CD4-positive, alpha-beta memory T cell (primary cell): ENCODE data around the gene ROGDI. TPM values are rescaled to one million over a fixed set of nuclear protein-coding genes. Genes with fewer than 3 reads are reported as not detected.

Experiments used
- CTCF ChIA-PET: fragments of 350-600 bp; sonication (Branson Sonifier 250); formaldehyde crosslinking; loops from one replicate; lab custom pipeline; 2021; ENCODE audit warnings: inconsistent platforms; ENCODE audit not compliant: partially characterized antibody; lab: Charles Lee
- POLR2A ChIA-PET: fragments of 350-600 bp; sonication (Branson Sonifier 250); formaldehyde crosslinking; loops from one replicate; lab custom pipeline; 2021; ENCODE audit not compliant: partially characterized antibody; lab: Charles Lee
- DNase-seq, 5 donors: peaks; one replicate each; pipeline versions ENCODE4 v3.0.0 to v3.0.0-alpha.2; 2020 to 2022; ENCODE audit warnings: mixed read lengths in 1 of 5
- H3K27ac ChIP-seq: one replicate; pipeline ENCODE4 v1.7.0; 2013; ENCODE audit warnings: low read depth, low read length
- H3K27me3 ChIP-seq: 2 replicates; pipeline ENCODE4 v1.7.0; 2013; ENCODE audit warnings: mild to moderate bottlenecking, low read length, moderate library complexity; ENCODE audit not compliant: insufficient read depth
- H3K36me3 ChIP-seq: 2 replicates; pipeline ENCODE4 v1.7.0; 2013; ENCODE audit warnings: mild to moderate bottlenecking, low read length, moderate library complexity; ENCODE audit not compliant: insufficient read depth
- H3K4me1 ChIP-seq: 2 replicates; pipeline ENCODE4 v1.7.0; 2013; ENCODE audit warnings: mild to moderate bottlenecking, low read length, moderate library complexity; ENCODE audit not compliant: insufficient read depth
- H3K4me3 ChIP-seq, 2 donors: one replicate each; pipeline ENCODE4 v1.7.0; 2013; ENCODE audit warnings: low read length in 2 of 2, mild to moderate bottlenecking in 1 of 2
- H3K9me3 ChIP-seq, 2 donors: one replicate each; pipeline ENCODE4 v1.7.0; 2013; ENCODE audit warnings: low read length in 2 of 2, control low read depth in 1 of 2; ENCODE audit not compliant: control insufficient read depth in 1 of 2
- H3K27ac Mint-ChIP-seq, 7 donors: one replicate each; pipeline ENCODE4 v1.8.0; 2020 to 2021; ENCODE audit warnings: mixed read lengths in 7 of 7, mild to moderate bottlenecking in 6 of 7, inconsistent platforms in 3 of 7, moderate library complexity in 3 of 7
- H3K27me3 Mint-ChIP-seq, 2 donors: one replicate each; pipeline ENCODE4 v1.8.0; 2020 to 2021; ENCODE audit warnings: mixed read lengths in 2 of 2
- H3K36me3 Mint-ChIP-seq, 2 donors: one replicate each; pipeline ENCODE4 v1.8.0; 2020 to 2021; ENCODE audit warnings: mixed read lengths in 2 of 2, inconsistent platforms in 1 of 2, mild to moderate bottlenecking in 1 of 2
- H3K4me1 Mint-ChIP-seq, 4 donors: one replicate each; pipeline ENCODE4 v1.8.0; 2020 to 2021; ENCODE audit warnings: mixed read lengths in 4 of 4, mild to moderate bottlenecking in 1 of 4
- H3K4me3 Mint-ChIP-seq, 8 donors: one replicate each; pipeline ENCODE4 v1.8.0; 2020 to 2021; ENCODE audit warnings: mixed read lengths in 8 of 8, mild to moderate bottlenecking in 7 of 8, moderate library complexity in 6 of 8, inconsistent platforms in 3 of 8
- H3K9me3 Mint-ChIP-seq, 8 donors: one replicate each; pipeline ENCODE4 v1.8.0; 2020 to 2021; ENCODE audit warnings: mixed read lengths in 8 of 8, mild to moderate bottlenecking in 5 of 8, inconsistent platforms in 3 of 8, moderate library complexity in 1 of 8
- intact Hi-C: fragments of 100-400 bp; cut with micrococcal nuclease; formaldehyde crosslinking; loops from one replicate; pipeline ENCODE4 v1.15.1; 2023
- polyA plus RNA-seq, 2 donors: library from polyadenylated mRNA; unstranded; fragments of 300-500 nt; fragmentation: Illumina TruSeq; gene quantifications; one replicate each; pipeline ENCODE4 v1.2.3, GENCODE V29; 2021
- total RNA-seq, 2 experiments: library from RNA; stranded (reverse); gene quantifications; one replicate each; pipeline ENCODE4 v1.2.3, GENCODE V29; 2021

The ROGDI gene
- total and polyA plus RNA-seq, 4 experiments from 2014 or later: 8.6 to 19.1 (median 9.8) TPM

DNA sequence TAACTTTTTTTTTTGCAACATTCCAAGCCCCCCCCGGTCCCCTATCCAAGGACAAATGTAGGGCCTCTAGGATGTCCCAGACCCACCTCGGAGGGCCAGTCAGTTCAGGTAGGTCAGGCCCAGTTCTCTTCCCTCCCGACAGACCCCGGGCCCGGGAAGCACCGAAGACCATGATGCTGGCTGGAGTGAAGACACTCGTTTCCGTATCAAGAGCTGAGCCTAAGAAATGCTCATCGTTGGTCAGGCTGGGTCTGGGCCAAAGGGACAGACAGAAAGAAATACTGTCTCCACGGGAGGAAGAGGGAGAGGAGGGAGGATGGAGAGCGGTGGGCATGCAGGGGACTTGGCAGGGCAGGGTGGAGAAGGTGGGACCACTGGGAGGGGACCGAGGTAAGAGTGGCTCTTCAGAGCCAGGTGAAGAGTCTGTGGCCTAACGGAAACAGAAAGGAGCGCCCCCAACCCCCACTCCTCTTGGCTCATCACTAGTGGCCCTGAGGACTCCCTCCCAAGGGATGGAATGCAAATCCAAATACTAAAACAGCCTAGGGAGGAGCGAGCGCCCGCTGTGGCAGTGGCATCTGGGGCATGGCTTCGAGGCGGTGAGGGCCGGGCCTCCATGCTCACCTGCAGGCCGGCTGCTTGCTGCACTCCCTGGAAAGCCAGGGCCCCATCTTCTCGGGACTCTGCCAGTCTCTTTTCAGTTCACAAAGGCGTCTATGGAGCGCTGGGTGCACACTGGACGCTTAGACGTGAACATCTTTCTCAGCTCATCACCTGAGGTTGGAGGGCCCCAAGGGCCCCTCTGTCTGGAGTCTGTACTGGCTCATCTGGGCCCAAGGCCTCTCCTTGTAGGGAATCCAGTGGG, 1.7 kb upstream of the ROGDI start:
- Histone ChIP-seq H3K4me3 (no peak overlapping the region), H3K9me3 (no peaks in the 10 kb centered on the region), H3K27me3 (no peaks in the 10 kb centered on the region), H3K27ac (no peak overlapping the region), H3K4me1 (peaks cover 18% of the 10 kb centered on the region), H3K36me3 (peaks cover 7% of the 10 kb centered on the region)
- intact Hi-C loops: loop anchor here (1.0 to 10.0 kb wide), 4 partner anchors 36 to 189 kb away; partner anchors contain the start of genes ANKS3, DNAAF8, GLYR1 and UBALD1
- peak overlapping the region in 5 of 7 donors; percentile 12 to 97 (median 48) for H3K27ac Mint-ChIP-seq
- H3K27me3 Mint-ChIP-seq: no peaks in the 10 kb centered on the region
- ChIA-PET POLR2A (interaction anchor here (0.6 to 1.7 kb wide), 3 partner anchors 62 to 303 kb away, joined by 3 to 23 read pairs (median 4); partner anchors contain the start of genes ANKS3 and DNAAF8), CTCF (no interaction called here)
- peaks cover 1 to 25% (median 11%) of the 10 kb centered on the region in 4 donors for H3K4me1 Mint-ChIP-seq
- H3K36me3 Mint-ChIP-seq: peaks cover 11 to 37% of the 10 kb centered on the region in 2 donors
- DNase-seq: no peak
- H3K9me3 Mint-ChIP-seq: no peaks in the 10 kb centered on the region
- H3K4me3 Mint-ChIP-seq: peak overlapping the region in 5 of 8 donors; percentile 21 to 53 (median 35)

DNA sequence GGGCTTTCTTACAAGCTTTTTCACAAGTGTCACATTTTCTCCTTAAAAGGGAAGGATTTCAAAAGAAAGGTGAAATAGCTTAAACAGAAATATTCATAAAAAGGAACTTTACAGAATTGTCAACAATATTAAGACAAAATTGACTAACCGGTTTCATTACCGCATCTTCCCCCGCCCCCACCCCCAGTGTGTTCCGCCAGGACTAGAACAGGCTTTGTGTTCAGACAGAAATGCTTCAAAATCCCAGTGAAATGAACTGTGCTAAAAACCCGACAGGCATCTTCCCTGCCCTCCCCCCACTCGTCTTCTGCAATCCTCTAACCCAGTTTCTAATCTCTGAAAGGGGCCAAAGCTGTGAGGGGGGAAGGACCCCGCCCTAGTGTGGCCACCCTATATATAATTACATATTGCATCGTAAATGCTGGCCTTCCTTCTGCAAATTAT, 990 bp upstream of the ROGDI start:
- Mint-ChIP-seq H3K9me3 (no peaks in the 10 kb centered on the region), H3K36me3 (peaks cover 11 to 33% of the 10 kb centered on the region in 2 donors), H3K4me3 (peak overlapping the region; percentile 82 to 90 (median 84)), H3K27me3 (no peaks in the 10 kb centered on the region), H3K4me1 (peaks cover 1 to 25% (median 11%) of the 10 kb centered on the region in 4 donors), H3K27ac (peak overlapping the region in 5 of 7 donors; percentile 15 to 97 (median 82))
- Histone ChIP-seq H3K27me3 (no peaks in the 10 kb centered on the region), H3K9me3 (no peaks in the 10 kb centered on the region), H3K36me3 (peaks cover 7% of the 10 kb centered on the region), H3K4me3 (peak overlapping the region in 1 of 2 donors; percentile 52), H3K4me1 (peaks cover 18% of the 10 kb centered on the region), H3K27ac (no peak overlapping the region)
- ChIA-PET POLR2A (interaction anchor here (0.8 to 5.1 kb wide), 15 partner anchors 12 to 530 kb away, joined by 3 to 58 read pairs (median 4); partner anchors contain the start of genes ANKS3, DNAAF8, GLYR1 and MGRN1), CTCF (interaction anchor here (2.0 kb wide), 1 partner anchor 69 kb away, joined by 6 read pairs; the partner anchor contains the start of genes ANKS3 and DNAAF8)
- no peak for DNase-seq
- intact Hi-C loops: loop anchor here (1.0 to 10.0 kb wide), 4 partner anchors 35 to 189 kb away; partner anchors contain the start of genes ANKS3, DNAAF8, GLYR1 and UBALD1

DNA sequence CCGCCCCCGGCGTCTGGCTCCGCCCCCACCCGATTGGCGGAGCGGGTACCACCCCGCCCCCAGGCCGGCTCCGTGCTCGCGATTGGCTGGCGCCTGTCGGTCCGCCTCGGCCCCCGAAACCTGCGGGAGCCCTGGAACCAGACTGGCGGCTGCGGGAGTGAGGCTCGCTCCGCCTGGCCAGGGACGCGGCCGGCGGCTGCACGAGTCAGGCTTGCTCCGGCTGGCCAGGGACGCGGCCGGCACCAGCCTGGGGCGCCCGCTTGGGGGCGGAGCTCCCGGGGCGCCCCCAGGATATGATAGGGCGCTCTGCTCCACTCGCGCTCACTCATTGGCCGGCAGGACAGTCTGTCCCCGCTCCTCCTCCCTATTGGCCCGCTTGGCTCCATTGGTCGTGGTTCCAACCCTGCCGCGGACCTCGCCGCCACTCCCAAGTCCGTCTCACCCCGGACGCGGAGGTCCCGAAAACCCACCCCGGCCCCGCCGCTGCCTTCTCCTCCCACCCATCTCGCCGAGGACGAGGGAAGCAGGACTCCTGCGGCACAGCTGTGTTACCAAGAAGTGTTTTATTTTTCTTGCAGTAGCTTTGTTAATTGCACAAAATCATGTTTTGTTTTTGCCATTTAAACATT, 340 bp upstream of the ROGDI start:
- Mint-ChIP-seq H3K4me1 (peaks cover 1 to 25% (median 11%) of the 10 kb centered on the region in 4 donors), H3K9me3 (no peaks in the 10 kb centered on the region), H3K36me3 (peaks cover 11 to 32% of the 10 kb centered on the region in 2 donors), H3K27ac (peak overlapping the region; percentile 66 to 97 (median 82)), H3K27me3 (no peaks in the 10 kb centered on the region), H3K4me3 (peak overlapping the region; percentile 82 to 90 (median 85))
- H3K4me1 ChIP-seq: peaks cover 18% of the 10 kb centered on the region
- H3K9me3 ChIP-seq: no peaks in the 10 kb centered on the region
- H3K27ac ChIP-seq: peak overlapping the region; percentile 72
- POLR2A ChIA-PET: interaction anchor here (0.8 to 5.1 kb wide), 16 partner anchors 13 to 529 kb away, joined by 3 to 58 read pairs (median 4); partner anchors contain the start of genes ANKS3, DNAAF8, GLYR1 and MGRN1
- DNase-seq: peak; percentile 88 to 97 (median 92)
- intact Hi-C loops: loop anchor here (1.0 to 10.0 kb wide), 4 partner anchors 34 to 188 kb away; partner anchors contain the start of genes ANKS3, DNAAF8, GLYR1 and UBALD1
- CTCF ChIA-PET: interaction anchor here (0.6 to 2.0 kb wide), 2 partner anchors 11 to 68 kb away, joined by 3 to 6 read pairs; partner anchors contain the start of genes ANKS3 and DNAAF8
- peaks cover 5% of the 10 kb centered on the region for H3K36me3 ChIP-seq
- H3K4me3 ChIP-seq: peak overlapping the region; percentile 52 to 58
- H3K27me3 ChIP-seq: no peaks in the 10 kb centered on the region

DNA sequence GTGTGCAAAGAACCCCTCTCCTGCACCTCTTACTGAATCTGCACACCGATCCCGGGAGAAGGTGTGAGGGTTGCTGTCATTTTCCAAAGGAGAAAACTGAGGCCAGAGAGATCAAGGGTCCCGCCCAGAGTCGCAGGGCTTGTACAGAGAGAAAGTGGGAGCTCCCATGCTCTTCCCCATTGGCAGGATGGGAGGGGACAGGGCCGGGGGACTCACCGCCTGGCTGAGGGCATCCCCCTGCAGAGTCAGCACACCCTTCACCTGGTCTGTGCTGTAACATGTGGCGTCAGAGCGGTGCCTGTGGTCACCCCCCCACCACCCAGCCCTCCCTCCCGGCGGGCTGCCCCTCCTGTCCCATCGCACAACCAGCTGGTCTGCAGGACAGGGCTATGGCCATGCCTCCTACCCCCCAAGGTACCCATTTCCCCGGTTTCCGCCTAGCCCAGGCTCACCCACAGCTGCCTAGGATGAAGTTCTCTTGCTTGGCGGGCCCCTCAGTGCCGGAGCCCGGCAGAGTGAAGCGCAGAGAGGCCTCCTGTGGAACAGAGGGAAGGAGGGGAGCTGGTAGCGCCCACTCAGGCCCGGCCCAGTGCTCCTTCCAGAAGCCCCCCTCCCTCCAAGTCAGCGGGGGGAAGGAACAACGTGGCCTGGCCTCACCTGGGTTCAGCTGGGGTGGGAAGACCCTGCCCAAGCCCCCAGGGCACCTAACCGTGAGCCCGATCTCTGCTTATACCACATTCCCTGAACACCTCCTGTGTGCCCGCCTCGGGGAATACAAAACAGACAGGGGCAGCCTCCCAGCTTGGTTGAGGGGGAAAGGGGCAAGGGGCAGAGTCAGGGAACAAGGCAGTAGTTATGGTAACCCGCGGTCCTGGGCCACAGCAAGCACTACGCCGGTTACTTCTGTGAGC, 1.1 kb downstream of the ROGDI start:
- H3K27me3 Mint-ChIP-seq: no peaks in the 10 kb centered on the region
- peaks cover 18% of the 10 kb centered on the region for H3K4me1 ChIP-seq
- H3K4me3 Mint-ChIP-seq: peak overlapping the region; percentile 83 to 95 (median 88)
- no peaks in the 10 kb centered on the region for H3K36me3 ChIP-seq
- H3K4me3 ChIP-seq: peak overlapping the region in 1 of 2 donors; percentile 58
- no peaks in the 10 kb centered on the region for H3K9me3 Mint-ChIP-seq
- H3K27ac Mint-ChIP-seq: peak overlapping the region; percentile 88 to 97 (median 90)
- no peaks in the 10 kb centered on the region for H3K9me3 ChIP-seq
- ChIA-PET POLR2A (interaction anchor here (1.1 to 5.1 kb wide), 10 partner anchors 14 to 287 kb away, joined by 3 to 58 read pairs (median 5); partner anchors contain the start of genes ANKS3, DNAAF8, GLYR1 and NAGPA), CTCF (interaction anchor here (1.0 to 2.0 kb wide), 2 partner anchors 66 to 177 kb away, joined by 3 to 6 read pairs; partner anchors contain the start of genes ANKS3, DNAAF8 and MGRN1)
- H3K4me1 Mint-ChIP-seq: peaks cover 1 to 25% (median 11%) of the 10 kb centered on the region in 4 donors
- intact Hi-C loops: loop anchor here (10.0 kb wide), 1 partner anchor 187 kb away; the partner anchor contains the start of gene UBALD1
- peaks cover 4 to 22% of the 10 kb centered on the region in 2 donors for H3K36me3 Mint-ChIP-seq
- H3K27me3 ChIP-seq: no peaks in the 10 kb centered on the region
- no peak for DNase-seq
- H3K27ac ChIP-seq: peak overlapping the region; percentile 72

DNA sequence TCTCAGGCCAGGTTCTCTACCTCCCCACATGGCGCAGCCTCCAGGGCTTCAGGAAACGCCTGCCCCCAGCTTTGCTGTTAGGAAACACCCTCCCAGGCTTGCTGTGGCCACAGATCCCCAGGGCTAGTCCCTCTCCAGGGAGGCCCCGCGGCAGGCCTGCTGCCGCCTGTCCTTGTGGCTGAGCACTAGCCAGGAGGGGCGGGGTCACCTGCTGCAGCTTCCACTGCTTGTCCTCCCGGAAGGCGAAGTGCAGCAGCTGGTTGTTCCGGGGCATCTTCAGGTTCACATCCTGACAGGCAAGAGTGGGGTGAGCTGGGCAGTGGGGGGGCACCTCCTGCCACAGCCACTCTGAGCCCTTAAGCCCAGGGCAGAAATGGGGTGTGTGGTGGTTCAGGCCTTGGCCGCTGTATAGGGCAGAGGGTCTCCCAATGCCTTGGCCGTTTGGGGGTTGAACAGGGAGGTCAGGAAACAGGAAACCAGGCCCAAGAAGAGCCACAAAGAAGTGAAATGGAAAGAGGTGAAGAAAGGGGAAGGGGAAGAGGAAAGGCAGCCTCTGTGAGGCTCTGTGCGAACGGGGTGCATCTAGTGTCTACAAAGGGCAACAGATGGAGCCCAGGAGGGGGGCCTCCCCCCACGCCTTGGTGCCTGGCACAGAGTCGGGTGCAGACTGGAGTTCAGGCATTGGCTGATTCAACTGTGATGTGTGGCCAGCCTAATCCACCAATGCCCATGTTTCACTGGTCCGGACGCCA, 2.0 kb downstream of the ROGDI start:
- H3K27me3 Mint-ChIP-seq: no peaks in the 10 kb centered on the region
- Histone ChIP-seq H3K9me3 (no peaks in the 10 kb centered on the region), H3K27ac (peak overlapping the region; percentile 72), H3K4me1 (peaks cover 18% of the 10 kb centered on the region), H3K36me3 (no peaks in the 10 kb centered on the region), H3K27me3 (no peaks in the 10 kb centered on the region), H3K4me3 (no peak overlapping the region)
- ChIA-PET CTCF (no interaction called here), POLR2A (interaction anchor here (1.1 to 5.1 kb wide), 3 partner anchors 32 to 233 kb away, joined by 3 to 58 read pairs (median 7); partner anchors contain the start of genes ANKS3, DNAAF8, NAGPA and ZNF500)
- no peaks in the 10 kb centered on the region for H3K9me3 Mint-ChIP-seq
- intact Hi-C loops: loop anchor here (10.0 kb wide), 1 partner anchor 186 kb away; the partner anchor contains the start of gene UBALD1
- H3K27ac Mint-ChIP-seq: peak overlapping the region; percentile 53 to 97 (median 73)
- peaks cover 1 to 25% (median 11%) of the 10 kb centered on the region in 4 donors for H3K4me1 Mint-ChIP-seq
- H3K4me3 Mint-ChIP-seq: peak overlapping the region in 7 of 8 donors; percentile 27 to 63 (median 59)
- peaks cover 4 to 19% of the 10 kb centered on the region in 2 donors for H3K36me3 Mint-ChIP-seq
- DNase-seq: no peak
